PC-9 (cell line): ENCODE results near the gene EXOC1. TPM values are rescaled to one million over a fixed set of nuclear protein-coding genes. Genes with fewer than 3 reads are reported as not detected.

Experiments
- BruUV-seq: library from RNA; stranded (reverse); fragments of 400-500 nt; replicated peaks from 2 replicates; lab custom pipeline; 2021; lab: Mats Ljungman, UMichigan
- CTCF ChIA-PET: fragments of 300-600 bp; sonication (Branson Sonifier 250); formaldehyde crosslinking; loops from one replicate; lab custom pipeline; 2022; ENCODE audit warnings: antibody characterized with exemption; lab: Charles Lee
- POLR2A ChIA-PET: fragments of 300-600 bp; sonication (Branson Sonifier 250); formaldehyde crosslinking; loops from one replicate; lab custom pipeline; 2022; ENCODE audit warnings: antibody characterized with exemption; ENCODE audit not compliant: unreplicated experiment; lab: Charles Lee
- DNase-seq, 2 experiments: peaks; one replicate each; pipeline versions ENCODE4 v3.0.0 to v3.0.0-alpha.2; 2015 to 2022; ENCODE audit warnings: mixed read lengths in 1 of 2
- H2AFZ ChIP-seq: fragments of 200-600 bp; sonication (generic); 2 replicates; pipeline ENCODE4 v1.8.1; 2017; ENCODE audit warnings: antibody characterized with exemption
- H3F3A ChIP-seq: fragments of 200-600 bp; sonication (generic); 2 replicates; pipeline ENCODE4 v1.8.1; 2017; ENCODE audit warnings: antibody characterized with exemption, mild to moderate bottlenecking, low read depth; ENCODE audit not compliant: insufficient read depth
- H3K27ac ChIP-seq: fragments of 200-600 bp; sonication (generic); 2 replicates; pipeline ENCODE4 v1.6.1; 2016; ENCODE audit warnings: mixed run types
- H3K27me3 ChIP-seq: fragments of 200-600 bp; sonication (generic); 2 replicates; pipeline ENCODE4 v1.6.1; 2016; ENCODE audit warnings: low read depth, mixed run types; ENCODE audit not compliant: insufficient read depth
- H3K36me3 ChIP-seq: fragments of 200-600 bp; sonication (generic); 2 replicates; pipeline ENCODE4 v1.6.1; 2016; ENCODE audit warnings: low read depth, mixed run types
- H3K4me1 ChIP-seq: fragments of 200-600 bp; sonication (generic); replicated peaks from 2 replicates; pipeline ENCODE4 v1.6.1; 2016; ENCODE audit warnings: mixed run types; ENCODE audit not compliant: insufficient read depth
- H3K4me2 ChIP-seq: fragments of 200-600 bp; sonication (generic); 2 replicates; pipeline ENCODE4 v1.6.1; 2017; ENCODE audit warnings: mixed run types
- H3K4me3 ChIP-seq: fragments of 200-600 bp; sonication (generic); 2 replicates; pipeline ENCODE4 v1.6.1; 2016; ENCODE audit warnings: mixed run types
- H3K79me2 ChIP-seq: fragments of 200-600 bp; sonication (generic); 2 replicates; pipeline ENCODE4 v1.6.1; 2017; ENCODE audit warnings: low read depth, mixed run types
- H3K9me2 ChIP-seq: fragments of 200-600 bp; sonication (generic); 2 replicates; pipeline ENCODE4 v1.8.1; 2017; ENCODE audit warnings: mild to moderate bottlenecking; ENCODE audit not compliant: insufficient read depth
- H3K9me3 ChIP-seq: fragments of 200-600 bp; sonication (generic); 2 replicates; pipeline ENCODE4 v1.8.1; 2016; ENCODE audit warnings: low read depth; ENCODE audit not compliant: insufficient read depth
- H4K20me1 ChIP-seq: fragments of 200-600 bp; sonication (generic); 2 replicates; pipeline ENCODE4 v1.8.1; 2017; ENCODE audit not compliant: insufficient read depth
- EZH2 ChIP-seq: fragments of 200-600 bp; sonication (generic); IDR thresholded peaks from 2 replicates; pipeline ENCODE4 v1.8.0; 2017; ENCODE audit warnings: antibody characterized with exemption, low read depth
- intact Hi-C: fragments of 100-400 bp; cut with micrococcal nuclease; formaldehyde crosslinking; loops from one replicate; pipeline ENCODE4 v1.10.0; 2022; ENCODE audit not compliant: unreplicated experiment
- total RNA-seq: library from RNA; stranded (reverse); gene quantifications from 2 replicates; pipeline ENCODE4 v1.2.3, GENCODE V29; 2021
- TF ChIP-seq, protein P1 (sequence below): fragments of 200-600 bp; sonication (generic); conservative IDR thresholded peaks from 2 replicates; pipeline ENCODE4 v1.6.1; 2017; ENCODE audit warnings: mixed run types, antibody characterized with exemption, mild to moderate bottlenecking, moderate library complexity

The EXOC1 gene
- total RNA-seq, 1 experiment from 2014 or later = 27.1 TPM

DNA sequence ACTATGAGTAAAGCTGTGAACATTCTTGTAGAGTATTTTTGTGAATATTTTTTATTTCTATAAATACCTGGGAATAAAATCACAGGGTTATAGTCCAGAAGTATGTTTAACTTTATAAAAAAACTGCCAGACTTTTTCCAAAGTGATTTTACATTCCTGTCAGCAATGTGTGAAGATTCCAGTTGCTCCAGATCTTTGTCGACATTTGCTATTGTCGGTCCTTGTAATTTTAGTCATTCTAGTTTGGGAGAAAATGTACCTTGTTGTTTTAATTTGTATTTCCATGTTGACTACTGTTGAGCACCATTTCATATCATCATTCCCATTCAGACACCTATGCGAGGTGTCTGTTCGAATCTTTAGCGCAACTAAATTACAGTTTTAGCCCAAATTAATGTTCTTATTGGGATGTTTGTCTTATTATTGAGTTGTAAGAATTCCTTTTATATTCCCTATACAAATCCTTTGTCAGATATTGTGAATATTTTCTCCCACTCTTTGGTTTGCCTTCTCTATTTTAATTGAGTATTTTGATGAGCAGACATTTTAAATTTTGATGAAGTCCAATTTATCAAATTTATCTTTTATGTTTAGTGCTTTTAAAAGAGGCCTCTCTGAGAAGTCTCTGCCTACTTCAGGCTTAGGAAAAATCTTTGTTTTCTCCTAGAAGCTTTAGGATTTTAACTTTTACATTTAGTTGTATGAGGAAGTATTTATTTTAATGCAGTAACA is 97.9 kb downstream of the EXOC1 start:
- CTCF ChIA-PET = no interaction called here
- POLR2A ChIA-PET = no interaction called here

More for the DNA sequence above, 97.9 kb downstream of the EXOC1 start:
- no peak overlapping the region for H3K27ac ChIP-seq
- no peaks in the 10 kb centered on the region for H3K27me3 ChIP-seq
- DNase-seq = no peak
- H3K9me2 ChIP-seq = no peaks in the 10 kb centered on the region
- TF ChIP-seq EZH2 = no peak
- TF ChIP-seq, protein P1, sequence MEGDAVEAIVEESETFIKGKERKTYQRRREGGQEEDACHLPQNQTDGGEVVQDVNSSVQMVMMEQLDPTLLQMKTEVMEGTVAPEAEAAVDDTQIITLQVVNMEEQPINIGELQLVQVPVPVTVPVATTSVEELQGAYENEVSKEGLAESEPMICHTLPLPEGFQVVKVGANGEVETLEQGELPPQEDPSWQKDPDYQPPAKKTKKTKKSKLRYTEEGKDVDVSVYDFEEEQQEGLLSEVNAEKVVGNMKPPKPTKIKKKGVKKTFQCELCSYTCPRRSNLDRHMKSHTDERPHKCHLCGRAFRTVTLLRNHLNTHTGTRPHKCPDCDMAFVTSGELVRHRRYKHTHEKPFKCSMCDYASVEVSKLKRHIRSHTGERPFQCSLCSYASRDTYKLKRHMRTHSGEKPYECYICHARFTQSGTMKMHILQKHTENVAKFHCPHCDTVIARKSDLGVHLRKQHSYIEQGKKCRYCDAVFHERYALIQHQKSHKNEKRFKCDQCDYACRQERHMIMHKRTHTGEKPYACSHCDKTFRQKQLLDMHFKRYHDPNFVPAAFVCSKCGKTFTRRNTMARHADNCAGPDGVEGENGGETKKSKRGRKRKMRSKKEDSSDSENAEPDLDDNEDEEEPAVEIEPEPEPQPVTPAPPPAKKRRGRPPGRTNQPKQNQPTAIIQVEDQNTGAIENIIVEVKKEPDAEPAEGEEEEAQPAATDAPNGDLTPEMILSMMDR = no peak
- no peaks in the 10 kb centered on the region for H3K36me3 ChIP-seq
- no peaks in the 10 kb centered on the region for H3K9me3 ChIP-seq
- intact Hi-C loops = loop anchor here (1.0 kb wide), 1 partner anchor 17 kb away; no protein-coding TSS in a partner anchor
- peaks cover 17% of the 10 kb centered on the region for H3F3A ChIP-seq
- H3K4me1 ChIP-seq = peaks cover 21% of the 10 kb centered on the region
- H3K4me2 ChIP-seq = peak overlapping the region; percentile 90; the same call in 1 of the 2 replicates
- no TSS peak for BruUV-seq
- no peak overlapping the region for H2AFZ ChIP-seq
- peaks cover 20% of the 10 kb centered on the region for H3K79me2 ChIP-seq
- H3K4me3 ChIP-seq = no peak overlapping the region
- H4K20me1 ChIP-seq = no peaks in the 10 kb centered on the region

Other genes with a start within 250 kb of the EXOC1 start
- gene NMU, start 217.3 kb upstream of the EXOC1 start, total RNA-seq = 22.6 and 31.3 TPM in 2 replicates
- not detected in 2 replicates for gene EXOC1L, start 33.9 kb upstream of the EXOC1 start, total RNA-seq
- 7.3 and 8.8 TPM in 2 replicates for gene CEP135, start 95.3 kb downstream of the EXOC1 start, total RNA-seq